Measurements from ENCODE around the gene SCGB3A1.

DNA sequence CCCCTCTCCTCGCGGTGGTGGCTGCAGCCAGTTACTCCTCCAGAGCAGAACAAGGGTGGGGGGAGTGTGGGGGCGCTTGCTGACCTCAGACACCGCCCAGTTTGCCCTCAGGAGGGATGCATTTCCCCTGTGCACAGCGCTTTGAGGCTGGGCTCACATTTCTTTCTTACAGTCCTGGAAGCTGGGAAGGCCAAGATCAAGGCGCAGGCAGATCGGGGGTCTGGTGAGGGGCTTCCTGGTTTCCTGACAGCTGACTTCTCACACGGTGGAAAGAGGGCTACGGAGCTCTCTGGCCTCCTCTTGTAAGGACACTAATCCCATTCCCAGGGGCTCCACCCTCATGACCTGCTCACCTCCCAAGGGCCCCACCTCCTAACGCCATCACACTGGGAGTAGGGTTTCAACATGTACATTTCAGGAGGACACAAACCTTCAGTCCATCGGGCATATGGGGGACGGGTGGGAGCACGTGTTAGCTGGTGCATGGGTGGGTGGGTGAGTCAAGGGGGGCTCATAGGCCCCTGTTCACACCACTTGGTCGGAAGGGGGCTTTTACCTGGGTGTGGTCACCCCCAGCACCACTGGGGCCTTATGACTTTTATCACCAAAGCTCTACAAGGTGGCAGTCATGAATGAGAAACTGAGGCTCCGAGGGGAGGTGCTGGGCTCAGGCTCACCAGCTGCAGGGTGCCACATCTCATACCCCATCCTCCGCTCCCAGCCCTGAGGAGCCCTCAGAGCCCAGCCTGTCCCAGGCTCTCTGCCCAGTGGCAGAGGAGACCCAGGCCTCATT, 7.7 kb upstream of the SCGB3A1 start:
- TF ChIP-seq POLR2A (IDR thresholded peaks at IDR 0.05; ENCODE audit: low read depth, low read length) (no peak), POLR2AphosphoS5 (IDR thresholded peaks at IDR 0.05; ENCODE audit: low read depth, low read length) (no peak), SPI1 (IDR thresholded peaks at IDR 0.05; ENCODE audit: low read depth, low read length) (no peak), TAF1 (IDR thresholded peaks at IDR 0.05; ENCODE audit: low read depth, low read length) (no peak)

Data from GM12891 (cell line).